ENCODE data around the gene FGF8.
A peak's percentile ranks its signal among the peaks of the same experiment; 100 is the strongest.

Gene FGF8, protein sequence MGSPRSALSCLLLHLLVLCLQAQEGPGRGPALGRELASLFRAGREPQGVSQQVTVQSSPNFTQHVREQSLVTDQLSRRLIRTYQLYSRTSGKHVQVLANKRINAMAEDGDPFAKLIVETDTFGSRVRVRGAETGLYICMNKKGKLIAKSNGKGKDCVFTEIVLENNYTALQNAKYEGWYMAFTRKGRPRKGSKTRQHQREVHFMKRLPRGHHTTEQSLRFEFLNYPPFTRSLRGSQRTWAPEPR

DNA sequence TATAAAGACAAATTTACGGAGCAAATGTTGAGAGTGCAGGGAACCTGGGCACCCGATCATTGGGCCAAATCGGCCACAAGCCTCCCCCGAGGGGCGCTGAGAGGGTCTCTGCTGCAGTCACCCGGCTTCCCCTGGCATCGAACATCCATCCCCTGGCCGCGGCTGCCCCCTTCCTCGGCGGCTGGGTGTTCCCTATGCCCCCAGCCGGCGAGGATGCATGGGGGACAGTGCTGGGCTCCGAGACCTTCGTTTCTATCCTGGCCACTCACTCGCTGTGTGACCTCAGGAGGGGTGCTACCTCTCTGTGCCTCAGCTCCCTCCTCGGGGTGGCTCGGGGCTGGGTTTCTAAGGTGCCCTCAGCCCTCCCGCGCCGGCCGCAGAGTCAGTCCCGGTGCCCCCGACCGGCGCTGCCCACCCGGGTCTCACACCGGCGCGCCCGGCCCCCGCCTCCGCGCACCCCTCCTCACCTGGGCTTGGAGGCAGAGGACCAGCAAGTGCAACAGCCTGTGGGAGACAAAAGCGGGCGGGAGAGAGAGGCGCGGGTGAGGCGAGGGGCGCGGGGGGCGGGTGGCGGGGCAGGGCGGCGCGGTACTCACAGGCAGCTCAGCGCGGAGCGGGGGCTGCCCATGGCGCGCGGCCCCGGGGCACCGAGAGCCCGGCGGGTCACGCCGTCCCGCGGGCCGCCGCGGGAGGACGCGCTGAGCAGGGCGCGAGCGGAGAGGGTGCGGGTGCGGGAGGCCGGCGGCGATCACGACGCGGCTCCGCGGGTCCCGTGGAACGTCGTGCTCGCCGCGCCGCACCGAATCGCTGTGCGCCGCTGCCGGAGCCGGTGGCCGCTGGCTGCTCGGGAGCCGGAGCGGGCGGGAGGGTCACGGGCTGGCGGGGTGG lies at the start of gene FGF8:
TSS of gene FGF8 (minus strand) at position 842 of the 888 bp plus-strand sequence. CDS start at position 628, 214 bp downstream.
- Mint-ChIP-seq H3K4me3 (peak within 1 kb of the TSS; percentile 51), H3K4me1 (peaks cover 35% of the 10 kb centered on the region), H3K9me3 (no peaks in the 10 kb centered on the region), H3K27ac (no peak within 1 kb of the TSS), H3K27me3 (peaks cover 47% of the 10 kb centered on the region), H3K36me3 (peaks cover 8% of the 10 kb centered on the region)

DNA sequence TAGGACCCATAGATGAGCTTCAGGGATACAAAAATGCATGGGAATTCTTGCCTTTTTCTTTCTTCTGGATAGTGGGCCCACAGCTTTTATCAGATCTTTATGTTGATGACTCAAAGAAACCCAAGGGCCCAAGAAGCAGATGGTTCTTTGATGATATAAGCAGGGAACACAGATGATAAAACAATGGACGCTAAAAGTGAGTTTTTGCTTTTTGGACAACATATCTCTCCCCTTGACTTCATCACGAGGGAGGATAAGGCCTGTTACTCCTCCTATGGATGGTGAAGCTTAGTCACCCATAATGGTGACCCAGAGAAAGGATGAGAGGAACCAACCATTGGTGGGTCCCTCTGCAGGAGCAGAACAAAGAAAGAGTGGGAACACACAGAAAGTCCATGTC lies 48.8 kb upstream of the FGF8 start:
- Mint-ChIP-seq H3K9me3 (no peaks in the 10 kb centered on the region), H3K4me1 (peaks cover 11% of the 10 kb centered on the region), H3K36me3 (no peaks in the 10 kb centered on the region), H3K27ac (no peak overlapping the region), H3K27me3 (no peaks in the 10 kb centered on the region), H3K4me3 (no peak overlapping the region)

DNA sequence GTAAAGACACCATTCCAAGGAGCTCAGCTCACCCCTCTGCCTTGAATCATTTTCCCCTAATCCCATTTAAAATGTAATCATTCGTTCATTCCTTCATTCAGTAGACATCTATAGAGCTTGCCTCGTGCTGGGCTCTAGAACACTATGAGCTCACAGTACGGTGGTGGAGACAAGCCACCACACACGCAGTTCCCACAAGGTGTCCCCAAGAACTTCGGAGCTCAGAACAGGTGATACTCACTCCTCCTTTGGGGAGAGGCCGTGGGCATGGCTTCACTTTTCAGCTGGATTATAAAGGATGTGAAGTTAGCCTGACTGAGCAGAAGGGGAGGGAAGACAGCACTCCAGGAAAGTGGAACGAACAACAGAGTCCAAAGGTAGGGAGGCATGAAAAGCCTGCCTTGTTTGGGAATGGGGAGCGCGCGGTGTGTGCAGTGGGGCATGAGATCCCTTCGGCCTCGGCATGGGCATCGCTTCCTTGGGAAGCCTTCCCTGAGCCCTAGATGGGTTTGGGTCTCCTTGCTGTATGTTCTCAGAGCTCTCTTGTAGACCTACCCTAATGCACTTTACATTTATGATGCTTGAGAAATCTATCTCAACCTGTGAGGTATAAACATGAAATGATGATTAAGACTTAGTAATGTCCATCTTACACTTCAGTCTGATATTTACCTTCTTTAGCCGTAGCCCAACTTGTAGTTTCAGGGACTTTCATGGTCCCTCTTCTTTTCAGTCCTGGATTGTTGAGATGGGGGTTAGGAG lies 43.1 kb upstream of the FGF8 start:
- peak overlapping the region; percentile 100 for H3K27ac Mint-ChIP-seq
- H3K36me3 Mint-ChIP-seq = peaks cover 2% of the 10 kb centered on the region
- H3K4me1 Mint-ChIP-seq = peaks cover 35% of the 10 kb centered on the region
- H3K27me3 Mint-ChIP-seq = no peaks in the 10 kb centered on the region
- peak overlapping the region; percentile 99 for H3K4me3 Mint-ChIP-seq
- no peaks in the 10 kb centered on the region for H3K9me3 Mint-ChIP-seq

DNA sequence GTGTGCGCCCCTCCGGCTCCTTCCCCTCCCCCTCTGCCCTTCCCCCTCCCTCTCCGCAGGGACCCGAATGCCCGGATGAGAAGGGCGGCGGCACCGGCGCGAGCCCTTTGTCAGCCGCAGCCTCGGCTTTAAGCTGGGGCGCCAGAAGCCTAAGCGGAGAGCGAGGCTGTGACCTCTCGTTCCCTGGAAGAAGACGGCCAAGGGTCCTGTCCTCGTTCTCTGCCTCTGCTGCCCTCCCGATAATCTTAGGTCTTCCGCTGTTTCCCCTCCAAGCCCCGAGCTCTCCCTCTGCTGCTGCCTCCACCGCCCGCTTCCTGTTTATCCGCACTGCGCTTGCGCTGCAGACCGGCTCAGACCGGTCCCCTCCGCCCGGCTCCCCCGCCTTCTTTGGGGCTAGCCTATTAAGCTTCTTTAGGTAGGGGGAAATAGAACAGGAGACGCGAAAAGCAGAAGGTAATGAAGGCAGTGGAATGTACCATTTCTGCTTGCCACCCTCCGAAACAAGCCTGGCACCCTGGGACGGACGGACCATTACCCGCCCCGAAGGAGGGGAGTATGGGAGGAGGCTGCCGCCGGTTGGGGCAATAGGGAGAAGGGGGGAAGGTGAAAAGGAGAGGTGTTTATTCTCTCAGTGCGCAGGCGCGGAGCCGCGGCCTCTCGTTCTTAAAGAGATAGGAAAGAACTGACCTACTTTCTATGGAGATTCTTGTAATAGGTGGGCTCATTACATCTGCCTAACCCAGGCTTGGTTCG lies 42.4 kb upstream of the FGF8 start, which contains the start of gene OGA:
TSS of gene OGA (minus strand) at position 326 of the 753 bp plus-strand sequence. CDS start 422 bp downstream, outside the sequence.
- Mint-ChIP-seq H3K36me3 (peaks cover 4% of the 10 kb centered on the region), H3K27me3 (no peaks in the 10 kb centered on the region), H3K27ac (peak within 1 kb of the TSS; percentile 100), H3K4me1 (peaks cover 43% of the 10 kb centered on the region), H3K4me3 (peak within 1 kb of the TSS; percentile 99), H3K9me3 (no peaks in the 10 kb centered on the region)

DNA sequence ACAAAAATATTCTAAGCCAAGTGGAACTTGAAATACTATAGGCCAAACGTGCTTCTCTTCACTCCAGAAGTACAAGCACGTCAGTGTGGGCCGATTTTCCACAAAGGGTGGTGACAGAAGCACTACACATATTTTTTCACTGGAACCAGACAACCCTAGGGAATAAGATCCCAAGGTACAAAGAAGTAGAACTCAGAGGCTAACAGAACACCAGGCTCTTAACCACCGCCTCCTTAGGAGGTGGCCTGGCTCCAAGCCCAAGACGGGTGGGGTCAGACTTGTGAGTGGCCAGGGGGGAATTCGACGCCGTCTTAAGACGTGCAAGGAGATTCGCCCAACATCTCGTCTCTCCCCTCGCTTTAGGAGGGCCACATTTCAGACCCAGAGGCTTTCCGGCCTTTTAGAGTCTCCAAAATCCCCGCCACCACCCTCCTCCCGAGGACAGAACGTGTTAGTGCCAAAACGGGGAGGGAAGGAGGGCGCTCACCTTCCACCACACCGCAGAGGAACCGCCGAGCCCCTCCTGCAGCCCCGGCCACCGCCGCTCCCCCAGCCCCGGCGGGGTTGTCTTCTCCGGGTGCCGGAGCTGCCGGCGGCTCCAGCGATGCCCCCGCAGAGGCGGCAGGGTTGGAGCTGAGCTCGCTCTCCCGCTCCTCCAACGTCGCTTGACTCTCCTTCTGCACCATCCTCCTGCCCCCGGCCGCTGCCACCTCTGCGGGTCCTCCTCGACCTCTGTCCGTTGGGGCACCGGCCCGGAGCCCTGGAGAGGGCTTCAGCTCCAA lies 41.6 kb upstream of the FGF8 start:
- Mint-ChIP-seq H3K9me3 (no peaks in the 10 kb centered on the region), H3K4me1 (peaks cover 51% of the 10 kb centered on the region), H3K36me3 (peaks cover 6% of the 10 kb centered on the region), H3K4me3 (peak overlapping the region; percentile 99), H3K27me3 (no peaks in the 10 kb centered on the region), H3K27ac (peak overlapping the region; percentile 100)

DNA sequence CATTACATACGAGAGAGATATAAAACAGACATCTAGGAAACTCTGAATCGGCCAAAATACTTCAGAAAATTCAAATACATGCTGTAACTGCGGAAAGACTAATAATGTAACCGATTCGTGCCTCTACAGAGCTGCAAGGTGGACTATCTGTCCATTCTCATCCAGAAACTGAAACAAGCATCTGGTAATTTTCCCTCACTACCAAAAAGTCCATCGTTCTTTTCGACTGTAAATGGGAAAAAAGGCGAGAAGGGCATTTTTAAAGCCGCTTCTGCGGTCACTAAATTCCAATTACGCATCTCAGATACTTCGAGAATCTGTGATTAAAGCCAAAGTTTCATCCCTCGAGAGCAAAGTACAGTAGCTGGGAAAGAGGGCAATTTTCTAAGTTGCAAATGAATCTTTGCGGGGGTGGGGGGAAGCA lies 41.0 kb upstream of the FGF8 start:
- H3K27me3 Mint-ChIP-seq = no peaks in the 10 kb centered on the region
- H3K9me3 Mint-ChIP-seq = no peaks in the 10 kb centered on the region
- H3K27ac Mint-ChIP-seq = peak overlapping the region; percentile 95
- peaks cover 6% of the 10 kb centered on the region for H3K36me3 Mint-ChIP-seq
- peaks cover 53% of the 10 kb centered on the region for H3K4me1 Mint-ChIP-seq
- peak overlapping the region; percentile 99 for H3K4me3 Mint-ChIP-seq

DNA sequence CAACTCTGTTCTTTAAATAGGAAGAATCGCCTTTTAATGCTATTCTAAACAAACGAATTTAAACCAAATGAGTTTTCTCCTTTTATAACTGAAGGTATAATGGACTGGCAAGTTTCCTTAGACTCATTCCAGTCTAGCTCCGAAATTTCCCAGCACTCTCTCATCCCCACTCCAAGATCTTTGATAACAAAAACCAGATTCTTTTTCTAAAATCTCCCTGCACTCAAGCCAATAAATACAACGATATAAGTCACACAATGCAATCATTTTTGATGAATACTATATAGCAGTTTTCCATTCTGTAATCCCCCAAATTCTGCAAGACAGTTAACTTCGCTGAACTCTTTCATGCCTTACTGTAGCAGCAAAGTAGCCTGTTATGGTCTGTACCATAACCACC lies 40.5 kb upstream of the FGF8 start:
- Mint-ChIP-seq H3K27ac (peak overlapping the region; percentile 84), H3K36me3 (peaks cover 7% of the 10 kb centered on the region), H3K27me3 (no peaks in the 10 kb centered on the region), H3K9me3 (no peaks in the 10 kb centered on the region), H3K4me1 (peaks cover 53% of the 10 kb centered on the region), H3K4me3 (peak overlapping the region; percentile 99)

DNA sequence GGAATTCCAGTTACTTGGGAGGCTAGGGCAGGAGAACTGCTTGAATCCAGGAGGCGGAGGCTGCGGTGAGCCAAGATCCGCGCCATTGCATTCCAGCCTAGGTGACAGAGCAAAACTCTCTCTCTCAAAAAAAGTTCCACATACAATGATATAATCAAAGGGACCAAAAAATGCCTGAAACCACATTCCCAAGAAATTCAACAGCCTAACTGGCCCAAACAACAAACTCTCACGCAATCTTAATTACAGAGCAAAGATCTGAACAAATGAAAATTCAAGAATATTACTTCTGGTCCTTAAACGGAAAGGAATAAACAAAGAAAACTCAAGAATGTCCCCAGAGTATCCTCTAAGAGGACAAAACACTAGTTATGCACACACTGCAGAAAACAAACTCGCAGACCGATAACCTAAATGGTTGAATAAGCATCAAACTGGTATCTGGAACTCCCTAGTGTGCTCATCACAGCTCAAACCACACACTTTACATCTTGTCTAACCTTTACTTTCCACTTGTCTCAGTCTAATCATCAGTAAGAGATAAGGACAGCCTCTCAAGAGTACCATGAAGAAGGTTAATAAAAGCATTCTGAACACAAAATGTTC lies 38.7 kb upstream of the FGF8 start:
- H3K27ac Mint-ChIP-seq = peak overlapping the region; percentile 94
- peaks cover 10% of the 10 kb centered on the region for H3K36me3 Mint-ChIP-seq
- no peaks in the 10 kb centered on the region for H3K27me3 Mint-ChIP-seq
- peak overlapping the region; percentile 99 for H3K4me3 Mint-ChIP-seq
- peaks cover 64% of the 10 kb centered on the region for H3K4me1 Mint-ChIP-seq
- H3K9me3 Mint-ChIP-seq = no peaks in the 10 kb centered on the region

DNA sequence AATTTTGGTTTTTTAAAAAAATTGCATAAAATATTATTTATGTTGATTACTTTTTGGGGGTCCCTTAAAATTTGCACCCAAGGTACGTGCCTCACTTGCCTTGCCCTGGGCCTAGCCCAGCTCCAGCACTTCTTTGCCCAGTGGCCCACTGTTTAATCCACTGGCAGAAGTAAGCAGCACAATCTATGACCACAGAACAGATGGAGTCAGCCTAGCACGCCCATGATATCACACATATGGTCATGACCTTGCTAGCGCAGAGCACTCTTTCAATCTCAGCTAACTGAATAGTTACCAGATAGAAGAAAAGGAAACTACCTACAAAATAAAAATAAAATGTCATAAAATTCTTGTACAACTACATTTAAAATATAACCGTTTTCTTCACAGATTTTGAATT lies 36.7 kb upstream of the FGF8 start:
- H3K4me3 Mint-ChIP-seq = no peak overlapping the region
- H3K27ac Mint-ChIP-seq = no peak overlapping the region
- H3K4me1 Mint-ChIP-seq = peaks cover 61% of the 10 kb centered on the region
- H3K36me3 Mint-ChIP-seq = peaks cover 12% of the 10 kb centered on the region
- H3K27me3 Mint-ChIP-seq = no peaks in the 10 kb centered on the region
- no peaks in the 10 kb centered on the region for H3K9me3 Mint-ChIP-seq

DNA sequence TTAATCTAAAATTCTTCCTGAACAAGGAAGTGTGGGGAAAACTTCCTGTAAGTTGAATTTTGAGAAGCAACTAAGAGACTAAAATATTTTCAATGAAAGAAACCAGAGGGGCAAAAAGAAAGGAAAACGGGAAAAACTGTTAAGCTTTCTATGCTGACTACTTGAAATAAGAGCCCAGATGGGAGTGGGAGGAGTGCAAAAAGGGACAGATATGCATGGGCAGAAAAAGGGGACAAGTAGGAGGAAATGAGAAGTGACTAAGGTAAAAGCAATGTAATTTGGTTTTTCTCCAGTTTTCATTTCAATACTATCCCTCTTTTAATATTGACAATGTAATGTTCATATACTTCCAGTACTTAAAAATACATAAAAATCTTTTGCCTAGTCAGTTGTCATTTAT lies 31.2 kb upstream of the FGF8 start:
- Mint-ChIP-seq H3K4me1 (peaks cover 42% of the 10 kb centered on the region), H3K27ac (peak overlapping the region; percentile 78), H3K27me3 (no peaks in the 10 kb centered on the region), H3K4me3 (no peak overlapping the region), H3K36me3 (peaks cover 18% of the 10 kb centered on the region), H3K9me3 (no peaks in the 10 kb centered on the region)

DNA sequence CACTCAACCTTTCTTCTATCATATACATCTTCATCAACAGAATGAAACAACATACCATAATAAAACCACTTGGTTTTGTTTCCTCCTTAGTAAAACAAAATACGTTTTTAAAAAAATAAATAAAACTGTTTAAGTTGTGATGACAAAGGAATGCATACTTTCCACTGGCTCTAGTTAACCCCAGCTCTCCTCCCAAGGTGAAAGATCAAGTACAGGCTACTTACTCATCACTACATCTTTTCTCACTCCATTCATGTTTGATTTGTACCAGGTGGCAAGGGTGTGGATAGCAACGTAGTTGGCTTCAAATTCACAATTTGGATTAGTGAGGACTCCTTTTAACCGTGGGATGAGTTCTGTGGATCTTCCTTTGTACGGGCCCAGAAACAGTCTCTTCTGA lies 27.6 kb upstream of the FGF8 start:
- H3K4me1 Mint-ChIP-seq = peaks cover 41% of the 10 kb centered on the region
- peaks cover 28% of the 10 kb centered on the region for H3K36me3 Mint-ChIP-seq
- H3K4me3 Mint-ChIP-seq = no peak overlapping the region
- H3K27ac Mint-ChIP-seq = peak overlapping the region; percentile 68
- no peaks in the 10 kb centered on the region for H3K9me3 Mint-ChIP-seq
- no peaks in the 10 kb centered on the region for H3K27me3 Mint-ChIP-seq

DNA sequence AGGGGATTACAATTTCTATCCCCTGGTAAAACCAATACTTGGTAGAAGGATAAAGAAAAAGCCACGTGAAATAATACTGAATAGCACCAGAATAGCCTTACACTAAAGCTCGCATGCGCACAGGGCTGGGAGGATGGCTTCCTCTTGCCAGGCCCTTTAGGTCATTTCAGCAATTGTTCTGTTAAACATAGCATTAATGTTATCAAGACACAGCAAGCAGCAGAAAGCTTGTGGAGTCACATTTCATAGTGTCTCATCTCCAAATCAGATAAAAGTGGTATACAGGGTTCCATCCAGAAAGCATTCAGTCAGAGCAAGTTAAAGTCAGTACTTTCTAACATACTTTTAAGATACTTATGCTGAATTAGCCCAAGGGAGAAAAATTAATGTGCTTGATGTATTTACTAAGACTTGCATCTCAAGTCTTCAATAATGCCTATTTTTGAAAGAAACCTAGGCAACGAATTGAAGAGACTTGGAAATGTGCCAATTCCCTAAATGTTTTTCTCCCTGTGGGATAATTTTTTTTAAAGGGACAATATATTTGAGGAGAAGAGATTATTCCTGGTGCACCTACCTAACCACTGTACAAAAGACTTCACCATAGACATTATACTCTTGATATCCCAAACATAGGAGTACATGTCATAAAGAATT lies 21.6 kb upstream of the FGF8 start:
- peaks cover 23% of the 10 kb centered on the region for H3K36me3 Mint-ChIP-seq
- peak overlapping the region; percentile 68 for H3K27ac Mint-ChIP-seq
- no peaks in the 10 kb centered on the region for H3K9me3 Mint-ChIP-seq
- no peak overlapping the region for H3K4me3 Mint-ChIP-seq
- H3K4me1 Mint-ChIP-seq = peaks cover 40% of the 10 kb centered on the region
- H3K27me3 Mint-ChIP-seq = no peaks in the 10 kb centered on the region

DNA sequence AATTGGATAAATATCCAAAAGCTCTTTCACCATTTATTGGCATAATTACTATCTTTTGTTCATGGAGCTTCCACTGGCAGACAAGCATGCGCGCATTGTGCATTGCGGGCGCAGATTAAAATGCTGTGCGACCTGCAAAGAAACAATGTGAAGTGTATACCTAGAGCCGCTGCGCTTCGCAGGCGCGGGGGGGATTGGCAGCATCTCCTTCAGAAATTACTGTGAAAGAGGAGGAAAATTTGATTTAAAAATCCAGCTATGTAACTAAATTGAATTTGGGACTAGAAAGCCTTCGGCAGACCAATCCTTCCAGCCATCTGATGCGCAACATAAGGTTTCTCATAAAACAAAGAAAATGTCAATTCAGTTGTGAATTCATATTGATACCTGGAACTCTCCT lies 17.6 kb upstream of the FGF8 start:
- peaks cover 16% of the 10 kb centered on the region for H3K4me1 Mint-ChIP-seq
- peaks cover 10% of the 10 kb centered on the region for H3K36me3 Mint-ChIP-seq
- no peak overlapping the region for H3K4me3 Mint-ChIP-seq
- H3K27me3 Mint-ChIP-seq = no peaks in the 10 kb centered on the region
- no peak overlapping the region for H3K27ac Mint-ChIP-seq
- H3K9me3 Mint-ChIP-seq = no peaks in the 10 kb centered on the region

DNA sequence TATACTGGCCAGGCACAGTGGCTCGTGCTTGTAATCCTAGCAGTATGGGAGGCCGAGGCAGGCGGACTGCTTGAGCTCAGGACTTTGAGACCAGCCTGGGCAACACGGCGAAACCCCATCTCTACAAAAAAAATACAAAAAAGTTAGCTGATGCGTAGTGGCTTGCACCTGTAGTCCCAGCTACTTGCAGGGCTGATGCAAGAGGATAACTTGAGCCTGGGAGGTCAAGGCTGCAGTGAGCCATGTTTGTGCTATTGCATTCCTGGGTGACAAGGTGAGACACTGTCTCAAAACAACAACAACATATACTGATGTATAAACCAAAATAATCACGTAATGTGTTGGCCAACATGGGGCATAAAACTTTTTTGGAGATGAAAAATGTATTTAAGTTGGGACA lies 13.8 kb upstream of the FGF8 start:
- Mint-ChIP-seq H3K4me1 (peaks cover 16% of the 10 kb centered on the region), H3K36me3 (peaks cover 12% of the 10 kb centered on the region), H3K27me3 (no peaks in the 10 kb centered on the region), H3K9me3 (no peaks in the 10 kb centered on the region), H3K4me3 (no peak overlapping the region), H3K27ac (no peak overlapping the region)
